AML-193 (cell line): ENCODE measurements around the gene HSD17B12.
"Not testable (repeated sequence)": the region's sequence is repeated elsewhere in the genome, so short reads cannot be mapped to it uniquely, and the experiment has no call there.

Source experiments
- DNase-seq, 2 experiments: peaks; one replicate each; lab custom pipeline; 2025; lab: John Stamatoyannopoulos, UW

HSD17B12 gene

GRCh38 chr11:43747130-43747802 is 66.7 kb downstream of the HSD17B12 start:
- no peak for DNase-seq

GRCh38 chr11:43748095-43748494 is 67.6 kb downstream of the HSD17B12 start:
- DNase-seq, result no peak

- DNase-seq, result peak; percentile 68 to 70
Measured at GRCh38 chr11:43751726-43752125, 71.2 kb downstream of the HSD17B12 start.

GRCh38 chr11:43756575-43756974 is 76.0 kb downstream of the HSD17B12 start:
- no peak for DNase-seq

- DNase-seq, result peak; percentile 12 to 33
Measured at GRCh38 chr11:43758927-43759326, 78.4 kb downstream of the HSD17B12 start.

GRCh38 chr11:43760902-43761301 is 80.4 kb downstream of the HSD17B12 start:
- DNase-seq, result no peak

- DNase-seq, result no peak
Measured at GRCh38 chr11:43765194-43765593, 84.7 kb downstream of the HSD17B12 start.

GRCh38 chr11:43768654-43769053 is 88.1 kb downstream of the HSD17B12 start:
- DNase-seq, result not testable (repeated sequence)

- no peak for DNase-seq
Measured at GRCh38 chr11:43770173-43770572, 89.6 kb downstream of the HSD17B12 start.

GRCh38 chr11:43772733-43773132 is 92.2 kb downstream of the HSD17B12 start:
- no peak for DNase-seq

- no peak for DNase-seq
Measured at GRCh38 chr11:43774786-43775185, 94.2 kb downstream of the HSD17B12 start.

GRCh38 chr11:43779306-43779705 is 98.8 kb downstream of the HSD17B12 start:
- no peak for DNase-seq

GRCh38 chr11:43784301-43784700 is 103.8 kb downstream of the HSD17B12 start:
- no peak for DNase-seq

- no peak for DNase-seq
Measured at GRCh38 chr11:43784866-43785265, 104.3 kb downstream of the HSD17B12 start.

GRCh38 chr11:43785318-43785717 is 104.8 kb downstream of the HSD17B12 start:
- DNase-seq, result no peak

- no peak for DNase-seq
Measured at GRCh38 chr11:43786016-43786415, 105.5 kb downstream of the HSD17B12 start.

GRCh38 chr11:43787824-43788223 is 107.3 kb downstream of the HSD17B12 start:
- no peak for DNase-seq

GRCh38 chr11:43788421-43788820 is 107.9 kb downstream of the HSD17B12 start:
- DNase-seq, result peak; percentile 66 to 70

- DNase-seq, result no peak
Measured at GRCh38 chr11:43789700-43790443, 109.3 kb downstream of the HSD17B12 start.

- DNase-seq, result no peak
Measured at GRCh38 chr11:43790444-43790794, 109.9 kb downstream of the HSD17B12 start.

- no peak for DNase-seq
Measured at GRCh38 chr11:43797337-43797736, 116.8 kb downstream of the HSD17B12 start.

GRCh38 chr11:43797866-43798265 is 117.3 kb downstream of the HSD17B12 start:
- DNase-seq, result no peak

- DNase-seq, result peak; percentile 8 to 49
Measured at GRCh38 chr11:43802509-43802908, 122.0 kb downstream of the HSD17B12 start.

GRCh38 chr11:43803766-43804165 is 123.2 kb downstream of the HSD17B12 start:
- no peak for DNase-seq
